Measurements from ENCODE around the gene CAPRIN1. TPM values are rescaled to one million over a fixed set of nuclear protein-coding genes. Genes with fewer than 3 reads are reported as not detected.

Gene CAPRIN1
- total RNA-seq, 1 experiment from 2014 or later = 301 TPM

DNA sequence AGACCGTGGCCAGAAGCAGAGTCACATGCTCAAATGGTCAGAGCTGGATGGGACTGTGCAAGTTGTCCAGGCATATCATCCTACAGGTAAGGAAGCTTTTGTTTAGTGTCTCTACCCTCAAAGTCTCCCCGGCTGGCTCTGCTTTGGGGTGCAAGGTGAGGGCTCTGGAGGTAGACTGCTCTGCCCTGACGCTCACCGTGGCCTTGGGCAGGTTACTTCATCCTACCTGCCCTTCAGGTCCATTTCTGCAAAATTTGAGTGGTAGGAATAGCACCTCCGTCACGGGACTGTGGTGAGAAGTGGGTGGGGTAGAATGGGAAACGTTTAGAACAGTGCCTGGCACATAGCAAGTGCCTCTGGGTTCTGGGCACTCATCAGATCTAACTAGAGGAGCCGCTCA is 96.0 kb downstream of the CAPRIN1 start:
- H4K5ac ChIP-seq (ENCODE audit: insufficient read length, low read depth, low read length) = no peak overlapping the region
- no peak overlapping the region for H2BK20ac ChIP-seq (ENCODE audit: low read depth, low read length, poor library complexity, severe bottlenecking)
- no peak overlapping the region for H3K14ac ChIP-seq (ENCODE audit: insufficient read depth, low read length)
- Mint-ChIP-seq H3K27me3 (ENCODE audit: low read depth) (no peaks in the 10 kb centered on the region), H3K9me3 (no peaks in the 10 kb centered on the region), H3K4me1 (no peaks in the 10 kb centered on the region), H3K36me3 (ENCODE audit: insufficient read depth in 1 of 3, low read depth in 3 of 3) (peaks cover 39 to 66% (median 57%) of the 10 kb centered on the region in 3 experiments; a peak in 6 of 7 replicates), H3K27ac (no peak overlapping the region), H3K4me3 (no peak overlapping the region)
- no peak overlapping the region for H3K4ac ChIP-seq (ENCODE audit: low read depth, low read length)
- no peak for DNase-seq
- H2AK5ac ChIP-seq (ENCODE audit: insufficient read length, low read length) = no peak overlapping the region
- no peak overlapping the region for H3K4me2 ChIP-seq (ENCODE audit: insufficient read depth, insufficient read length, low read length)
- no peak overlapping the region for H2BK15ac ChIP-seq (ENCODE audit: low read depth, low read length)
- no peak overlapping the region for H3T11ph ChIP-seq (ENCODE audit: low read length)
- H3K56ac ChIP-seq (ENCODE audit: insufficient read length, low read depth, low read length) = no peak overlapping the region
- WGBS (ENCODE audit: extremely low coverage, insufficient read length, low lambda C conversion rate) = no CpG with 5 or more reads among the region's 8 CpGs
- H2AFZ ChIP-seq (ENCODE audit: low read length) = no peak overlapping the region
- TF ChIP-seq, protein P1, sequence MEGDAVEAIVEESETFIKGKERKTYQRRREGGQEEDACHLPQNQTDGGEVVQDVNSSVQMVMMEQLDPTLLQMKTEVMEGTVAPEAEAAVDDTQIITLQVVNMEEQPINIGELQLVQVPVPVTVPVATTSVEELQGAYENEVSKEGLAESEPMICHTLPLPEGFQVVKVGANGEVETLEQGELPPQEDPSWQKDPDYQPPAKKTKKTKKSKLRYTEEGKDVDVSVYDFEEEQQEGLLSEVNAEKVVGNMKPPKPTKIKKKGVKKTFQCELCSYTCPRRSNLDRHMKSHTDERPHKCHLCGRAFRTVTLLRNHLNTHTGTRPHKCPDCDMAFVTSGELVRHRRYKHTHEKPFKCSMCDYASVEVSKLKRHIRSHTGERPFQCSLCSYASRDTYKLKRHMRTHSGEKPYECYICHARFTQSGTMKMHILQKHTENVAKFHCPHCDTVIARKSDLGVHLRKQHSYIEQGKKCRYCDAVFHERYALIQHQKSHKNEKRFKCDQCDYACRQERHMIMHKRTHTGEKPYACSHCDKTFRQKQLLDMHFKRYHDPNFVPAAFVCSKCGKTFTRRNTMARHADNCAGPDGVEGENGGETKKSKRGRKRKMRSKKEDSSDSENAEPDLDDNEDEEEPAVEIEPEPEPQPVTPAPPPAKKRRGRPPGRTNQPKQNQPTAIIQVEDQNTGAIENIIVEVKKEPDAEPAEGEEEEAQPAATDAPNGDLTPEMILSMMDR (conservative IDR thresholded peaks at IDR 0.05) = no peak
- H3K18ac ChIP-seq (ENCODE audit: insufficient read length, low read depth, low read length) = no peak overlapping the region
- no peak overlapping the region for H4K8ac ChIP-seq (replicated peaks; ENCODE audit: insufficient read length, low read depth, low read length)
- no peaks in the 10 kb centered on the region for H3K4me1 ChIP-seq (ENCODE audit: insufficient read depth, low read length)
- no peak overlapping the region for H2BK120ac ChIP-seq (ENCODE audit: low read depth, low read length, poor library complexity, severe bottlenecking)
- no peaks in the 10 kb centered on the region for H3K23me2 ChIP-seq (ENCODE audit: insufficient read length, low read depth, low read length, poor library complexity, severe bottlenecking)
- no peaks in the 10 kb centered on the region for H4K20me1 ChIP-seq (ENCODE audit: control insufficient read depth, insufficient read depth, insufficient read length)
- H2BK12ac ChIP-seq (ENCODE audit: insufficient read length, low read depth, low read length) = no peak overlapping the region
- no peaks in the 10 kb centered on the region for H3K79me1 ChIP-seq (ENCODE audit: insufficient read depth, low read depth, low read length, poor library complexity, severe bottlenecking)
- H3K79me2 ChIP-seq (ENCODE audit: insufficient read depth, low read length) = no peaks in the 10 kb centered on the region
- no peaks in the 10 kb centered on the region for H3K9me3 ChIP-seq (ENCODE audit: control insufficient read depth, low read depth, low read length)
- H3K23ac ChIP-seq (ENCODE audit: insufficient read length, low read depth, low read length) = no peak overlapping the region
- H3K27me3 ChIP-seq (ENCODE audit: insufficient read depth, low read length) = no peaks in the 10 kb centered on the region
- no peak overlapping the region for H2BK5ac ChIP-seq (ENCODE audit: insufficient read length, low read length)
- H3K9ac ChIP-seq (ENCODE audit: extremely low read depth, insufficient read length, low read length) = no peak overlapping the region
- no peak overlapping the region for H4K91ac ChIP-seq (ENCODE audit: insufficient read length, low read depth, low read length)
- H3K27ac ChIP-seq (ENCODE audit: insufficient read length, low read depth, low read length) = no peak overlapping the region
